Effector memory CD4-positive, alpha-beta T cell (primary cell): ENCODE measurements around the gene RGS9BP.
"Not testable (repeated sequence)": the region's sequence is repeated elsewhere in the genome, so short reads cannot be mapped to it uniquely, and the experiment has no call there.

ENCODE experiments used
- DNase-seq, 3 donors: peaks; one replicate each; pipeline ENCODE4 v3.0.0-alpha.2; 2020
- H3K27ac ChIP-seq: 2 replicates; pipeline ENCODE4 v1.7.0; 2013; ENCODE audit warnings: mild to moderate bottlenecking, low read length, moderate library complexity; ENCODE audit not compliant: insufficient read depth, poor library complexity, severe bottlenecking
- H3K27me3 ChIP-seq: replicated peaks from 2 replicates; pipeline ENCODE4 v1.7.0; 2013; ENCODE audit warnings: mild to moderate bottlenecking, low read length; ENCODE audit not compliant: insufficient read depth, control insufficient read depth, poor library complexity, severe bottlenecking
- H3K36me3 ChIP-seq: 2 replicates; pipeline ENCODE4 v1.7.0; 2013; ENCODE audit warnings: mild to moderate bottlenecking, low read length, moderate library complexity; ENCODE audit not compliant: control insufficient read depth, insufficient read depth
- H3K4me1 ChIP-seq: 2 replicates; pipeline ENCODE4 v1.7.0; 2013; ENCODE audit warnings: low read length, mild to moderate bottlenecking; ENCODE audit not compliant: control insufficient read depth, insufficient read depth, poor library complexity, severe bottlenecking
- H3K4me3 ChIP-seq: 2 replicates; pipeline ENCODE4 v1.7.0; 2013; ENCODE audit warnings: low read length, low read depth, mild to moderate bottlenecking; ENCODE audit not compliant: insufficient read depth, poor library complexity, severe bottlenecking
- H3K9me3 ChIP-seq: 2 replicates; pipeline ENCODE4 v1.7.0; 2013; ENCODE audit warnings: mild to moderate bottlenecking, low read length, moderate library complexity; ENCODE audit not compliant: control insufficient read depth

Gene RGS9BP

DNA sequence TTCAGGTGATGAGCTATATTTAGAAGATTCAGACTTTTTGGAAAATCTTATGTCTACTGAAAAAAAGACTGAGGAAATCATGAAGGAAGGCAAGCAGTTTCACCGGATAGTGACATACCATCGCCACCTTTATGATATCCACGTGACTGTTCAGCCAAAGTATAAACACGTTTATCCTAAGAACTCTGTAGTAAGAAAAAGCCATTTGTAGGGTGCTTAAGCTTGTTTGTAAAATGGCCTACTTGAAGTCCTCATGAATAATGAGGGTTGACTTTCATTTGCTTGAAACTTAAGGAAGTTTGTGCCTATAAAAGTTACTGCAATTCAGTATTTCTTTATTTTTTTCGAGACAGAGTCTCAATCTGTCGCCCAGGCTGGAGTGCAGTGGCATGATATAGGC, 36.1 kb downstream of the RGS9BP start:
- DNase-seq = no peak
- peaks cover 3% of the 10 kb centered on the region for H3K4me1 ChIP-seq
- H3K27ac ChIP-seq = no peak overlapping the region
- H3K27me3 ChIP-seq = no peaks in the 10 kb centered on the region
- H3K4me3 ChIP-seq = no peak overlapping the region
- H3K9me3 ChIP-seq = no peaks in the 10 kb centered on the region
- H3K36me3 ChIP-seq = peaks cover 11% of the 10 kb centered on the region

DNA sequence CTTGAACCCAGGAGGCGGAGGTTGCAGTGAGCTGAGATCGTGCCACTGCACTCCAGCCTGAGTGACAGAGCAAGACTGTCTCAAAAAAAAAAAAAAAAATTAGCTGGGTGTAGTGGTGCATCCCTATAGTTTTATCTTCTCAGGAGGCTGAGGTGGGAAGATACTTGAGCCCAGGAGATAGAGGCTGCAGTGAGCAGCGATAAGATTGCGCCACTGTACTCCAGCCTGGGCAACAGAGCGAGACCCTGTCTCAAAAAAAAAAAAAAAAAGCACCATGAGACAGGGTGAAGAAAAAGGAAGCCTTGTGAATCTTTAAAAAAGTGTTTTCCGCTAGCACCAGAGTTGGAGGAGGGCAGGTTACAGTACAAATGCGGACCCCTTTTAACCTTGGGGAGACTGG, 40.6 kb downstream of the RGS9BP start:
- H3K36me3 ChIP-seq = peaks cover 11% of the 10 kb centered on the region
- DNase-seq, H3K4me1 ChIP-seq, H3K27me3 ChIP-seq, H3K27ac ChIP-seq, H3K9me3 ChIP-seq, H3K4me3 ChIP-seq: not testable (repeated sequence)

DNA sequence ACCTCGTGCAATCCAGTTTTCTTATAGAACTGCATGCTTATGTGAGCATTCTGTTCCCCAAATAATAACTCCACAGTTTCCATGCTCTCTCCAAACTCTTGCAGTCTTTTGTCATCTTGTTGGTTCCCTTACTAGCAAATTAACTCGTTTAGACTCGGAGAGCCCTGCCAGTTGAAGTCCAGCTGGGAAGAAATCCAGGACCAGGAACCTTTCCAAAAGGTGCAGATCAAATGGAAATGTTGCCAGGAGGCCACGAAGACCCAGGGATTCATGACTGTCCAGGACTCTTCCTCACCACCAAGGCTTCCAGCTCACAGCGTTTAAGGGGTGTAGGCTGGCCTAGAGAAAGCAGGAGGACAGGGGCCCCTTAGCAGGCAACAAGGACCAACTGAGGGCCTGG, 41.8 kb downstream of the RGS9BP start:
- no peaks in the 10 kb centered on the region for H3K9me3 ChIP-seq
- no peak overlapping the region for H3K4me3 ChIP-seq
- no peak overlapping the region for H3K27ac ChIP-seq
- H3K4me1 ChIP-seq = no peaks in the 10 kb centered on the region
- no peaks in the 10 kb centered on the region for H3K27me3 ChIP-seq
- no peak for DNase-seq
- H3K36me3 ChIP-seq = peaks cover 10% of the 10 kb centered on the region

DNA sequence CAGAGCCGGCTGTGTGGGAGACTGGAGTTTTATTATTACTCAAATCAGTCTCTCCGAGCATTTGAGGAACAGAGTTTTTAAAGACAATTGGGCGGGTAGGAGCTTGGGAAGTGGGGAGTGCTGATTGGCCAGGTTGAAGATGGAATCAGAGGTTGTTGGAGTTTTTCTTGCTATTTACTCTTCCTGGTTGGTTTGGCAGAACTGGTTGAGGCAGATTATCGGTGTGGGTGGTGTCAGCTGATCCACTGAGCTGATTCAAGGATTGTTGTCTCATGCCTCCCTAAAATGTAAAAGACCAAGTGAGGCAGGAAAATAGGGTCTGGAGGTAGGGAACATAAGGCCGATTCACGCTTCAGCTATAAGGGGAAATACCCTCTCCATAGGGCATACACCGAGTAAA, 42.6 kb downstream of the RGS9BP start:
- H3K9me3 ChIP-seq = no peaks in the 10 kb centered on the region

GRCh38 chr19:32719611-32720059, 44.0 kb downstream of the RGS9BP start, which contains the start of gene TDRD12:
TSS of gene TDRD12 (plus strand) at chr19:32719767. CDS start at chr19:32720073, 306 bp downstream.
- no peak for DNase-seq
- Histone ChIP-seq H3K27me3 (no peaks in the 10 kb centered on the region), H3K27ac (no peak within 1 kb of the TSS), H3K4me1 (no peaks in the 10 kb centered on the region), H3K9me3 (no peaks in the 10 kb centered on the region), H3K36me3 (no peaks in the 10 kb centered on the region), H3K4me3 (no peak within 1 kb of the TSS)

More for the DNA sequence above, 42.6 kb downstream of the RGS9BP start:
- Histone ChIP-seq H3K27ac (no peak overlapping the region), H3K4me1 (no peaks in the 10 kb centered on the region), H3K4me3 (no peak overlapping the region), H3K36me3 (peaks cover 4% of the 10 kb centered on the region), H3K27me3 (no peaks in the 10 kb centered on the region)
- DNase-seq = no peak

DNA sequence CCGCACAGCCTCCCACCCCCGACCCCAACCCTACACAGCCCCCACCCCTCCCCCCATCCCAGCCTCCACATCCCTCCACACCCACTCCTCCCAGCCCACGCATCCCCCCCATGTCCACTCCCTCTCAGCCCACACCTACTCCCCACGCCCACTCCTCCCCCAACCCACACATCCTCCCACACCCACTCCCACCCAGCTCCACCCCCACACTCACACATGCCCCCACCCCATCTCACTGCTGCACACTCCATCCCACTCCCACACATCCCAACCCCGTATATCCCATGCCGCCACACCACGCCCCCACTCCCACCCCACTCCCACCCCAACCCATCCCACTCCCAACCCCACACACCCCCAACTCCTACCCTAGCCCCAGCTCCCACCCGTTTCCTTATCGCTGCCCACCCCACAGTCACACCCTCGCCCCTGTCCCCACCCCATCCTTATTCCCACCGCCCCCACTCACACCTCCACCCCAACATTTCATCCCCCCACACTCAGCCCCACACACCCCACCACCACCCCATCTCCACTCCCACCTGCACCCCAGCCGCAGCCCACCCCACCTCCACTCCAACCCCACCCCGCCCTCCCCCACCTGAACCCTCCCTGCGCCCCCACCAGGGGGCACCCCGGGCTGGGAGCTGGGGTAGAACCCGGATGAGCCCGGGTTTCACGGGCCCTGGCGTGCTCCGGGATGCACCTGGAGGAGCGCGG, 44.7 kb downstream of the RGS9BP start:
- no peaks in the 10 kb centered on the region for H3K4me1 ChIP-seq

GRCh38 chr19:32720936-32721250, 45.2 kb downstream of the RGS9BP start:
- no peak overlapping the region for H3K27ac ChIP-seq
- DNase-seq = no peak
- H3K4me1 ChIP-seq = no peaks in the 10 kb centered on the region

More for the DNA sequence above, 44.7 kb downstream of the RGS9BP start:
- Histone ChIP-seq H3K27ac (no peak overlapping the region), H3K36me3 (no peaks in the 10 kb centered on the region), H3K4me3 (no peak overlapping the region), H3K9me3 (no peaks in the 10 kb centered on the region), H3K27me3 (no peaks in the 10 kb centered on the region)
- no peak for DNase-seq

More at GRCh38 chr19:32720936-32721250, 45.2 kb downstream of the RGS9BP start:
- no peaks in the 10 kb centered on the region for H3K27me3 ChIP-seq
- no peaks in the 10 kb centered on the region for H3K36me3 ChIP-seq
- no peaks in the 10 kb centered on the region for H3K9me3 ChIP-seq
- no peak overlapping the region for H3K4me3 ChIP-seq
